Right lobe of liver (tissue), 6 donors: ENCODE measurements around the gene FAM13A. TPM values are rescaled to one million over a fixed set of nuclear protein-coding genes. Genes with fewer than 3 reads are reported as not detected.

Experiments
- ATAC-seq, 4 donors: fragments of 200-7000 bp; cut with Tn5 transposase; one replicate each; pipeline ENCODE4 v1.9.1; 2020; ENCODE audit warnings: mild to moderate bottlenecking in 4 of 4, moderate library complexity in 4 of 4
- DNase-seq, 3 donors: peaks; one replicate each; pipeline ENCODE4 v3.0.0-alpha.2; 2020
- H3K27ac ChIP-seq, 3 donors: fragments of 200-600 bp; one replicate each; pipeline ENCODE4 v1.8.0; 2022
- H3K27me3 ChIP-seq, 2 donors: fragments of 200-600 bp; one replicate each; pipeline ENCODE4 v1.8.0; 2022
- H3K36me3 ChIP-seq, 4 donors: fragments of 200-600 bp; sonication (generic) in 1 of 4; one replicate each; pipeline versions ENCODE4 v1.5.1 to v1.8.0; 2017 to 2022; ENCODE audit warnings: control low read depth in 1 of 4
- H3K4me1 ChIP-seq, 4 donors: fragments of 200-600 bp; sonication (generic) in 1 of 4; one replicate each; pipeline versions ENCODE4 v1.5.1 to v1.8.0; 2017 to 2022; ENCODE audit warnings: control low read depth in 1 of 4
- H3K4me3 ChIP-seq, 3 donors: fragments of 200-600 bp; one replicate each; pipeline ENCODE4 v1.8.0; 2022
- H3K9me3 ChIP-seq, 4 donors: fragments of 200-600 bp; sonication (generic) in 1 of 4; one replicate each; pipeline versions ENCODE4 v1.5.1 to v1.8.0; 2017 to 2022; ENCODE audit warnings: control low read depth in 1 of 4
- CTCF ChIP-seq, 4 donors: fragments of 200-600 bp in 3 of 4; fragments of 450-650 bp in 1 of 4; IDR thresholded peaks; one replicate each; pipeline versions ENCODE4 v1.5.1 to v1.8.0; 2016 to 2022; ENCODE audit warnings: antibody characterized with exemption in 4 of 4, mild to moderate bottlenecking in 2 of 4
- POLR2A ChIP-seq: fragments of 450-650 bp; IDR thresholded peaks from one replicate; pipeline ENCODE4 v1.6.1; 2017; ENCODE audit warnings: antibody characterized with exemption, mild to moderate bottlenecking
- WGBS: methylation state at CpG from one replicate; pipeline ENCODE4 v1.1.6; 2018; ENCODE audit warnings: low coverage, low lambda C conversion rate; ENCODE audit not compliant: insufficient coverage; ENCODE audit errors: missing lambda C conversion rate; 5-methylcytosine and 5-hydroxymethylcytosine counted together
- intact Hi-C, 2 donors: fragments of 100-400 bp; cut with DNase I; formaldehyde crosslinking; loops; one replicate each; pipeline versions ENCODE4 v1.11.2 to v1.14.1; 2022
- total RNA-seq, 6 experiments: library from RNA; depleted of rRNA in 2 of 6; stranded (reverse); fragments of >200 nt in 2 of 6; fragmentation: NEBNext Ultra II Directional in 3 of 6; extraction: Animal tissue kit (Norgen Biotek cat#: 25700) in 3 of 6; gene quantifications; one replicate each; pipeline versions ENCODE4 v1.1.0 to v1.2.4, GENCODE V29; 2016 to 2023
- donor health status: DM: no; HTN: yes; CAD: no.
- donor health status: DM: no; HTN: no; CAD: no.
- donor health status: DM: no; HTN: no; CAD: no.
- donor health status: DM: no; HTN: yes; CAD: no.
- donor health status: DM: no; HTN: yes; CAD: no.

Gene FAM13A
- total RNA-seq, 6 experiments from 2014 or later, result 28.3 to 82.5 (median 51.7) TPM

- TF ChIP-seq POLR2A (no peak), CTCF (IDR thresholded peaks at IDR 0.05) (no peak)
- Histone ChIP-seq H3K4me3 (no peak overlapping the region), H3K36me3 (no peaks in the 10 kb centered on the region), H3K4me1 (peaks cover 0 to 39% (median 2%) of the 10 kb centered on the region in 4 donors), H3K27me3 (no peaks in the 10 kb centered on the region), H3K9me3 (no peaks in the 10 kb centered on the region), H3K27ac (peak overlapping the region; percentile 44 to 83 (median 62))
- 54% methylated on average over 3 of the region's 4 CpGs for WGBS
- DNase-seq (no peak), ATAC-seq (no peak)
- intact Hi-C loops, result no loop called here
Measured at GRCh38 chr4:88738180-88738579, 318.8 kb downstream of the FAM13A start.

GRCh38 chr4:88737307-88737941, 319.6 kb downstream of the FAM13A start:
- H3K9me3 ChIP-seq, result no peaks in the 10 kb centered on the region

GRCh38 chr4:88736264-88736663, 320.7 kb downstream of the FAM13A start:
- Histone ChIP-seq H3K4me1 (peaks cover 0 to 47% (median 2%) of the 10 kb centered on the region in 4 donors), H3K27ac (peak overlapping the region; percentile 44 to 83 (median 62)), H3K9me3 (no peaks in the 10 kb centered on the region), H3K36me3 (peaks cover 0 to 7% (median 6%) of the 10 kb centered on the region in 4 donors), H3K4me3 (peak overlapping the region; percentile 12 to 58 (median 57)), H3K27me3 (no peaks in the 10 kb centered on the region)
- TF ChIP-seq CTCF (IDR thresholded peaks at IDR 0.05), result no peak
- TF ChIP-seq POLR2A, result no peak
- intact Hi-C loops, result no loop called here
- peak in 3 of 4 donors; percentile 9 to 31 (median 19) for ATAC-seq
- 13% methylated on average over 3 of the region's 3 CpGs for WGBS
- no peak for DNase-seq

More at GRCh38 chr4:88737307-88737941, 319.6 kb downstream of the FAM13A start:
- Histone ChIP-seq H3K4me3 (peak overlapping the region; percentile 10 to 58 (median 57)), H3K36me3 (no peaks in the 10 kb centered on the region), H3K4me1 (peaks cover 0 to 47% (median 2%) of the 10 kb centered on the region in 4 donors), H3K27me3 (no peaks in the 10 kb centered on the region), H3K27ac (peak overlapping the region; percentile 44 to 83 (median 62))
- 16% methylated on average over 14 of the region's 14 CpGs for WGBS
- TF ChIP-seq POLR2A, result no peak
- TF ChIP-seq CTCF (IDR thresholded peaks at IDR 0.05), result no peak
- ATAC-seq (peak; percentile 61 to 71 (median 67)), DNase-seq (peak in 1 of 3 donors; percentile 67)
- intact Hi-C loops, result no loop called here

GRCh38 chr4:88735564-88735963, 321.4 kb downstream of the FAM13A start:
- no peak for TF ChIP-seq CTCF (IDR thresholded peaks at IDR 0.05)
- peak; percentile 17 for TF ChIP-seq POLR2A
- H3K27ac ChIP-seq, result peak overlapping the region; percentile 44 to 83 (median 62)
- H3K4me1 ChIP-seq, result peaks cover 0 to 47% (median 2%) of the 10 kb centered on the region in 4 donors
- intact Hi-C loops, result no loop called here
- no peaks in the 10 kb centered on the region for H3K9me3 ChIP-seq
- WGBS, result 27% methylated on average over 1 of the region's 1 CpG
- H3K4me3 ChIP-seq, result peak overlapping the region in 2 of 3 donors; percentile 57 to 58
- DNase-seq (no peak), ATAC-seq (peak; percentile 62 to 78 (median 69))
- peaks cover 5 to 14% (median 10%) of the 10 kb centered on the region in 4 donors for H3K36me3 ChIP-seq
- no peaks in the 10 kb centered on the region for H3K27me3 ChIP-seq
